HL-60 (cell line): ENCODE results near the gene SPINDOC.

Experiments used
- CTCF ChIP-seq: IDR thresholded peaks from one replicate; pipeline ENCODE4 v1.5.1; 2011; ENCODE audit warnings: low read length, control low read depth, inconsistent platforms; ENCODE audit not compliant: insufficient read depth
- GABPA ChIP-seq: IDR thresholded peaks from 2 replicates; pipeline ENCODE4 v1.6.1; 2012; ENCODE audit warnings: low read depth
- POLR2AphosphoS5 ChIP-seq: IDR thresholded peaks from 2 replicates; pipeline ENCODE4 v1.6.1; 2012; ENCODE audit warnings: low read depth
- SPI1 ChIP-seq: IDR thresholded peaks from 2 replicates; pipeline ENCODE4 v1.6.1; 2012; ENCODE audit warnings: low read depth, mild to moderate bottlenecking, borderline replicate concordance
- TF ChIP-seq, protein P1 (sequence below): IDR thresholded peaks from 2 replicates; pipeline ENCODE4 v1.6.1; 2012; ENCODE audit warnings: low read depth; ENCODE audit not compliant: insufficient replicate concordance

GRCh38 chr11:63833048-63833447 lies 19.8 kb downstream of the SPINDOC start:
- TF ChIP-seq CTCF = no peak
- no peak for TF ChIP-seq POLR2AphosphoS5
- TF ChIP-seq, protein P1, sequence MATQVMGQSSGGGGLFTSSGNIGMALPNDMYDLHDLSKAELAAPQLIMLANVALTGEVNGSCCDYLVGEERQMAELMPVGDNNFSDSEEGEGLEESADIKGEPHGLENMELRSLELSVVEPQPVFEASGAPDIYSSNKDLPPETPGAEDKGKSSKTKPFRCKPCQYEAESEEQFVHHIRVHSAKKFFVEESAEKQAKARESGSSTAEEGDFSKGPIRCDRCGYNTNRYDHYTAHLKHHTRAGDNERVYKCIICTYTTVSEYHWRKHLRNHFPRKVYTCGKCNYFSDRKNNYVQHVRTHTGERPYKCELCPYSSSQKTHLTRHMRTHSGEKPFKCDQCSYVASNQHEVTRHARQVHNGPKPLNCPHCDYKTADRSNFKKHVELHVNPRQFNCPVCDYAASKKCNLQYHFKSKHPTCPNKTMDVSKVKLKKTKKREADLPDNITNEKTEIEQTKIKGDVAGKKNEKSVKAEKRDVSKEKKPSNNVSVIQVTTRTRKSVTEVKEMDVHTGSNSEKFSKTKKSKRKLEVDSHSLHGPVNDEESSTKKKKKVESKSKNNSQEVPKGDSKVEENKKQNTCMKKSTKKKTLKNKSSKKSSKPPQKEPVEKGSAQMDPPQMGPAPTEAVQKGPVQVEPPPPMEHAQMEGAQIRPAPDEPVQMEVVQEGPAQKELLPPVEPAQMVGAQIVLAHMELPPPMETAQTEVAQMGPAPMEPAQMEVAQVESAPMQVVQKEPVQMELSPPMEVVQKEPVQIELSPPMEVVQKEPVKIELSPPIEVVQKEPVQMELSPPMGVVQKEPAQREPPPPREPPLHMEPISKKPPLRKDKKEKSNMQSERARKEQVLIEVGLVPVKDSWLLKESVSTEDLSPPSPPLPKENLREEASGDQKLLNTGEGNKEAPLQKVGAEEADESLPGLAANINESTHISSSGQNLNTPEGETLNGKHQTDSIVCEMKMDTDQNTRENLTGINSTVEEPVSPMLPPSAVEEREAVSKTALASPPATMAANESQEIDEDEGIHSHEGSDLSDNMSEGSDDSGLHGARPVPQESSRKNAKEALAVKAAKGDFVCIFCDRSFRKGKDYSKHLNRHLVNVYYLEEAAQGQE = no peak
- TF ChIP-seq GABPA = no peak
- no peak for TF ChIP-seq SPI1
